ENCODE data around the gene DYRK1A. TPM values are rescaled to one million over a fixed set of nuclear protein-coding genes. Genes with fewer than 3 reads are reported as not detected.

The DYRK1A gene
- total and polyA plus RNA-seq, 2 of the 13 experiments (the other 11 are each of a cell fraction or from before 2014, with no cell fraction given): 24.6 to 34.2 TPM

DNA sequence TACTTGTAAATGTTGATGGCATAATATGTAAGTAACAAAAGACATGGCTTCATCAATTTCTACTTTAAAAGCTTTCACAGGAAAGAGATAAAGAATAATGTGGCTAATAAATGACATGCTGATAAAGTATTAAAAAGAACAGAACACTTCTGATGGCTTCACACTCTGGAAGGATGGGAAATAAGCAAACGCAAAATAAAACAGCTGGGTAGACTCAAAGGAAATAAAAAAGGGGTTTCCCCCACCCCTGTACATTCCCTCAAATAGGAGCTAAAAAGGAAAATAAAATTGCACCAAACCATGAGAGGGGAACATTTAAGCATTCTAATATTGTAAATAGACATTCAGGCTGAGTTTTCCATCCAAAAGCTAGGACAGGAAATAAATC lies 27.0 kb upstream of the DYRK1A start:
- no peaks in the 10 kb centered on the region; a peak in 1 of 5 replicates for H3K27me3 ChIP-seq (ENCODE audit: control insufficient read depth in 1 of 2, insufficient read depth in 2 of 2, low read length in 2 of 2)
- no peaks in the 10 kb centered on the region for H4K20me1 ChIP-seq (ENCODE audit: insufficient read depth, low read length)
- FAIRE-seq (no peak), ATAC-seq (no peak), DNase-seq (ENCODE audit: low spot score) (no peak)
- H3K9me3 ChIP-seq (ENCODE audit: low read length): no peaks in the 10 kb centered on the region
- no peaks in the 10 kb centered on the region for H3K36me3 ChIP-seq (replicated peaks in 1 of 2; ENCODE audit: control insufficient read depth in 1 of 2, insufficient read depth in 2 of 2, low read length in 2 of 2)
- peaks cover 16% of the 10 kb centered on the region for H3K4me1 ChIP-seq (ENCODE audit: insufficient read depth, low read length)
- H2AFZ ChIP-seq (ENCODE audit: low read length): no peak overlapping the region
- in situ Hi-C loops (cut with HindIII; ENCODE audit: extremely low pct_ligation_motif_present, low pct_unique_long_range_greater_than_20kb): no loop called here
- 62% methylated on average over 1 of the region's 1 CpG for WGBS (ENCODE audit: low lambda C conversion rate)
- H3K9ac ChIP-seq (ENCODE audit: insufficient read depth, low read depth, low read length): no peak overlapping the region
- ChIA-PET CTCF (ENCODE audit: low intra/inter-chr PET ratio, low total read pairs) (no interaction called here), POLR2A (interaction anchor here (1.4 kb wide), 1 partner anchor 72 kb away, joined by 11 read pairs; the partner anchor contains the start of gene VPS26C)
- no peak overlapping the region; the same call in 1 of the 2 replicates for H3K4me2 ChIP-seq (ENCODE audit: low read depth, low read length)
- H3K4me3 ChIP-seq (replicated peaks in 1 of 3; ENCODE audit: insufficient read depth in 1 of 3, low read depth in 2 of 3, low read length in 3 of 3): no peak overlapping the region
- no peak overlapping the region for H3K27ac ChIP-seq (ENCODE audit: extremely low read length, insufficient read depth, low read length)
- no peaks in the 10 kb centered on the region for H3K79me2 ChIP-seq (ENCODE audit: insufficient read depth, low read length)
- no peak for TF ChIP-seq ZFP36L2 (CRISPR knock-in tag; IDR thresholded peaks at IDR 0.05)
- no peak for TF ChIP-seq MTF2 (CRISPR knock-in tag; IDR thresholded peaks at IDR 0.05; ENCODE audit: borderline replicate concordance)
- no peak for TF ChIP-seq ZNF775 (CRISPR knock-in tag; IDR thresholded peaks at IDR 0.05; ENCODE audit: borderline replicate concordance)
- TF ChIP-seq PAWR (CRISPR knock-in tag; IDR thresholded peaks at IDR 0.05; ENCODE audit: borderline replicate concordance): no peak
- TF ChIP-seq IRX3 (CRISPR knock-in tag; IDR thresholded peaks at IDR 0.05; ENCODE audit: borderline replicate concordance, low read depth): no peak
- TF ChIP-seq, protein P1, sequence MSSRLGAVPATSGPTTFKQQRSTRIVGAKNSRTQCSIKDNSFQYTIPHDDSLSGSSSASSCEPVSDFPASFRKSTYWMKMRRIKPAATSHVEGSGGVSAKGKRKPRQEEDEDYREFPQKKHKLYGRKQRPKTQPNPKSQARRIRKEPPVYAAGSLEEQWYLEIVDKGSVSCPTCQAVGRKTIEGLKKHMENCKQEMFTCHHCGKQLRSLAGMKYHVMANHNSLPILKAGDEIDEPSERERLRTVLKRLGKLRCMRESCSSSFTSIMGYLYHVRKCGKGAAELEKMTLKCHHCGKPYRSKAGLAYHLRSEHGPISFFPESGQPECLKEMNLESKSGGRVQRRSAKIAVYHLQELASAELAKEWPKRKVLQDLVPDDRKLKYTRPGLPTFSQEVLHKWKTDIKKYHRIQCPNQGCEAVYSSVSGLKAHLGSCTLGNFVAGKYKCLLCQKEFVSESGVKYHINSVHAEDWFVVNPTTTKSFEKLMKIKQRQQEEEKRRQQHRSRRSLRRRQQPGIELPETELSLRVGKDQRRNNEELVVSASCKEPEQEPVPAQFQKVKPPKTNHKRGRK (CRISPR knock-in tag; IDR thresholded peaks at IDR 0.05): no peak
- TF ChIP-seq TMF1 (CRISPR knock-in tag; IDR thresholded peaks at IDR 0.05; ENCODE audit: low read depth): no peak
- no peak for TF ChIP-seq PHF8 (CRISPR knock-in tag; IDR thresholded peaks at IDR 0.05)
- no peak for TF ChIP-seq SCMH1 (CRISPR knock-in tag; IDR thresholded peaks at IDR 0.05; ENCODE audit: borderline replicate concordance)
- intact Hi-C loops (cut with micrococcal nuclease; ENCODE audit: unreplicated experiment): no loop called here
- no TSS peak for BruUV-seq (replicated peaks)
